HCT116 (cell line): ENCODE data around the gene CHST5. TPM values are rescaled to one million over a fixed set of nuclear protein-coding genes. Genes with fewer than 3 reads are reported as not detected.

Experiments
- ATAC-seq: fragments of 200-7000 bp; cut with Tn5 transposase; 2 replicates; pipeline ENCODE4 v1.9.1; 2020; ENCODE audit warnings: mild to moderate bottlenecking, moderate library complexity
- BruUV-seq: library from RNA; stranded (reverse); fragments of 400-500 nt; replicated peaks from 2 replicates; lab custom pipeline; 2021; lab: Mats Ljungman, UMichigan
- CTCF ChIA-PET: fragments of 300-600 bp; sonication (Branson Sonifier 250); formaldehyde crosslinking; loops from one replicate; lab custom pipeline; 2021; ENCODE audit warnings: antibody characterized with exemption; lab: Charles Lee
- POLR2A ChIA-PET: fragments of 300-600, 350-600 bp; sonication (Branson Sonifier 250); formaldehyde crosslinking; loops from one replicate; lab custom pipeline; 2021; ENCODE audit warnings: antibody characterized with exemption; lab: Charles Lee
- RAD21 ChIA-PET, 2 experiments: fragments of 300-600 bp; sonication (Branson Sonifier 250); formaldehyde crosslinking; loops; one replicate each; lab custom pipeline; 2023; ENCODE audit warnings: low total read pairs in 2 of 2; ENCODE audit not compliant: uncharacterized antibody in 2 of 2, unreplicated experiment in 2 of 2, low non-redundant PET in 1 of 2; lab: Charles Lee
- DNase-seq: peaks from one replicate; pipeline ENCODE4 v3.0.0-alpha.2; 2010; ENCODE audit warnings: low read depth, low spot score
- H2AFZ ChIP-seq: fragments of 200-600 bp; shearing (Covaris generic), sonication (generic); 2 replicates; pipeline ENCODE4 v1.6.1; 2017; ENCODE audit warnings: low read depth, mixed run types, mixed read lengths, antibody characterized with exemption, low read length; ENCODE audit not compliant: poor library complexity, severe bottlenecking
- H3K27ac ChIP-seq: 2 replicates; pipeline ENCODE4 v1.5.1; 2012; ENCODE audit warnings: low read depth, low read length
- H3K27me3 ChIP-seq: fragments of 200-600 bp; sonication (generic); 2 replicates; pipeline ENCODE4 v1.6.1; 2016; ENCODE audit warnings: mixed run types, low read length, mixed read lengths; ENCODE audit not compliant: insufficient read depth
- H3K36me3 ChIP-seq, 2 experiments: fragments of 200-500 bp in 1 of 2; fragments of 200-600 bp in 1 of 2; sonication (Bioruptor generic) in 1 of 2; sonication (generic) in 1 of 2; 2 replicates each; pipeline versions ENCODE4 v1.5.1 to v1.6.1; 2014 to 2016; ENCODE audit warnings: low read length in 2 of 2, inconsistent platforms in 1 of 2, mixed read lengths in 1 of 2, mixed run types in 1 of 2; ENCODE audit not compliant: insufficient read depth in 2 of 2, control insufficient read depth in 1 of 2
- H3K4me1 ChIP-seq, 2 experiments: fragments of 200-600 bp in 1 of 2; sonication (generic) in 1 of 2; 2 replicates each; pipeline versions ENCODE4 v1.5.1 to v1.6.1; 2012 to 2017; ENCODE audit warnings: low read length in 2 of 2, inconsistent platforms in 1 of 2, mild to moderate bottlenecking in 1 of 2, mixed read lengths in 1 of 2, mixed run types in 1 of 2, moderate library complexity in 1 of 2; ENCODE audit not compliant: insufficient read depth in 2 of 2, control insufficient read depth in 1 of 2
- H3K4me2 ChIP-seq: fragments of 200-600 bp; sonication (generic); 2 replicates; pipeline ENCODE4 v1.6.1; 2017; ENCODE audit warnings: mixed run types, low read length, mixed read lengths
- H3K4me3 ChIP-seq, 2 experiments: fragments of 200-600 bp in 1 of 2; sonication (generic) in 1 of 2; replicated peaks in 1 of 2; 2 replicates each; pipeline ENCODE4 v1.5.1; 2011 to 2016; ENCODE audit warnings: low read length in 2 of 2, control low read depth in 1 of 2, low read depth in 1 of 2, mild to moderate bottlenecking in 1 of 2, mixed read lengths in 1 of 2, mixed run types in 1 of 2
- H3K79me2 ChIP-seq: fragments of 200-600 bp; sonication (generic); 2 replicates; pipeline ENCODE4 v1.6.1; 2017; ENCODE audit warnings: mild to moderate bottlenecking, mixed run types, low read length, moderate library complexity, mixed read lengths; ENCODE audit not compliant: insufficient read depth
- H3K9ac ChIP-seq: fragments of 200-600 bp; sonication (generic); 2 replicates; pipeline ENCODE4 v1.6.1; 2016; ENCODE audit warnings: low read length, mixed read lengths
- H3K9me2 ChIP-seq: fragments of 200-600 bp; sonication (generic), shearing (Covaris generic); 2 replicates; pipeline ENCODE4 v1.6.1; 2017; ENCODE audit warnings: mixed run types, mild to moderate bottlenecking, moderate library complexity; ENCODE audit not compliant: insufficient read depth
- H3K9me3 ChIP-seq, 2 experiments: fragments of 200-500 bp in 1 of 2; fragments of 200-600 bp in 1 of 2; sonication (Bioruptor generic) in 1 of 2; sonication (generic) in 1 of 2; 2 replicates each; pipeline ENCODE4 v1.6.1; 2014 to 2017; ENCODE audit warnings: low read length in 2 of 2, mixed read lengths in 2 of 2, inconsistent platforms in 1 of 2, low read depth in 1 of 2, mild to moderate bottlenecking in 1 of 2, mixed run types in 1 of 2, moderate library complexity in 1 of 2; ENCODE audit not compliant: control insufficient read depth in 1 of 2, insufficient read depth in 1 of 2
- H4K20me1 ChIP-seq: fragments of 200-600 bp; sonication (generic), shearing (Covaris generic); 2 replicates; pipeline ENCODE4 v1.6.1; 2017; ENCODE audit warnings: mixed run types, mild to moderate bottlenecking, moderate library complexity; ENCODE audit not compliant: insufficient read depth
- ATF3 ChIP-seq: IDR thresholded peaks from 2 replicates; pipeline ENCODE4 v1.6.1; 2012
- CBX3 ChIP-seq: IDR thresholded peaks from 2 replicates; pipeline ENCODE4 v1.6.1; 2012; ENCODE audit warnings: low read depth
- CEBPB ChIP-seq: IDR thresholded peaks from 2 replicates; pipeline ENCODE4 v1.6.1; 2012; ENCODE audit warnings: low read depth
- EGR1 ChIP-seq: IDR thresholded peaks from 2 replicates; pipeline ENCODE4 v1.6.1; 2012; ENCODE audit warnings: low read depth
- FOSL1 ChIP-seq: IDR thresholded peaks from 2 replicates; pipeline ENCODE4 v1.6.1; 2012; ENCODE audit warnings: low read depth
- JUND ChIP-seq: IDR thresholded peaks from 2 replicates; pipeline ENCODE4 v1.6.1; 2012
- MAX ChIP-seq: IDR thresholded peaks from 2 replicates; pipeline ENCODE4 v1.6.1; 2012
- POLR2A ChIP-seq: IDR thresholded peaks from 2 replicates; pipeline ENCODE4 v1.7.0; 2011; ENCODE audit warnings: borderline replicate concordance; ENCODE audit not compliant: insufficient read depth, insufficient read length; ENCODE audit errors: extremely low read depth
- RAD21 ChIP-seq: IDR thresholded peaks from 2 replicates; pipeline ENCODE4 v1.6.1; 2012; ENCODE audit warnings: low read depth, mild to moderate bottlenecking
- ZFX ChIP-seq: fragments of 450-650 bp; IDR thresholded peaks from 2 replicates; pipeline ENCODE4 v1.6.1; 2017
- ZNF274 ChIP-seq: fragments of 200-500 bp; sonication (Bioruptor generic); IDR thresholded peaks from 2 replicates; pipeline ENCODE4 v1.6.1; 2014; ENCODE audit warnings: mild to moderate bottlenecking, low read depth, low read length, inconsistent platforms
- intact Hi-C: fragments of 100-400 bp; cut with micrococcal nuclease; formaldehyde crosslinking; loops from 2 replicates; pipeline ENCODE4 v1.10.0; 2022
- total RNA-seq: library from RNA; stranded (reverse); gene quantifications from one replicate; pipeline ENCODE4 v1.2.1, GENCODE V29; 2021; ENCODE audit not compliant: unreplicated experiment
- TF ChIP-seq, protein P1 (sequence below): IDR thresholded peaks from 2 replicates; pipeline ENCODE4 v1.6.1; 2011; ENCODE audit warnings: mild to moderate bottlenecking, low read length, moderate library complexity; ENCODE audit not compliant: insufficient replicate concordance; ENCODE audit errors: extremely low read depth
- TF ChIP-seq, protein P2 (sequence below): IDR thresholded peaks from 2 replicates; pipeline ENCODE4 v1.6.1; 2012; ENCODE audit warnings: low read depth

The CHST5 gene
- total RNA-seq, 1 experiment from 2014 or later = 0.32 TPM

DNA sequence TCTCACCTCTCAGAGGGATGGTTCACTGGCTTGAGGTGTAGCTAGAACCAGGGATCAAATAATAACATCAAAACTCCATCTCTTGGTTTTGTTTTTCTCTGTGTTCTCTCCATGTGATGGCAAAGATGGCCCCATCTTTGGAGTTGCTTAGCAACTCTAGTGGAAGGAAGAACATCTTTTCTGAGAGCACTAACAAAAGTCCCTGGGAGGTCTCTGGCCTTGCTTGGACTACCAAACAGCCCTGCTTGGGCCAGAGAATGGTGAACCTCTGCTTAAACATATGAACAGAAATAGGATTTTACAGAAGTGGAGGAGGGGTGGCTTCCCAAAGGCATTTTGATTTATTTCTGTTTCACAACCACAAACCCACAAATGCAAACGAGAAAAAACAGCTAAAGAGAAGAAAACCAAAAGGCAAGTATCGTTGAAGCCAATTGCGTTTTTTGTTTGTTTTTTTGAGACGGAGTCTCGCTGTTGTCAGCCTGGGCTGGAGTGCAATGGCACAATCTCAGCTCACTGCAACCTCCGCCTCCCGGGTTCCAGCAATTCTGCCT lies 43.5 kb upstream of the CHST5 start:
- CTCF ChIA-PET = no interaction called here
- no peak for ATAC-seq
- H3K9me2 ChIP-seq = no peaks in the 10 kb centered on the region
- H3K4me3 ChIP-seq = no peak overlapping the region
- BruUV-seq = no TSS peak
- H3K4me2 ChIP-seq = no peak overlapping the region
- no peak overlapping the region for H2AFZ ChIP-seq
- no peaks in the 10 kb centered on the region for H3K9me3 ChIP-seq
- DNase-seq = no peak
- intact Hi-C loops = no loop called here
- POLR2A ChIA-PET = no interaction called here
- H3K4me1 ChIP-seq = no peaks in the 10 kb centered on the region
- TF ChIP-seq POLR2A (no peak), RAD21 (no peak), FOSL1 (no peak), JUND (no peak), CEBPB (no peak)
- TF ChIP-seq, protein P1, sequence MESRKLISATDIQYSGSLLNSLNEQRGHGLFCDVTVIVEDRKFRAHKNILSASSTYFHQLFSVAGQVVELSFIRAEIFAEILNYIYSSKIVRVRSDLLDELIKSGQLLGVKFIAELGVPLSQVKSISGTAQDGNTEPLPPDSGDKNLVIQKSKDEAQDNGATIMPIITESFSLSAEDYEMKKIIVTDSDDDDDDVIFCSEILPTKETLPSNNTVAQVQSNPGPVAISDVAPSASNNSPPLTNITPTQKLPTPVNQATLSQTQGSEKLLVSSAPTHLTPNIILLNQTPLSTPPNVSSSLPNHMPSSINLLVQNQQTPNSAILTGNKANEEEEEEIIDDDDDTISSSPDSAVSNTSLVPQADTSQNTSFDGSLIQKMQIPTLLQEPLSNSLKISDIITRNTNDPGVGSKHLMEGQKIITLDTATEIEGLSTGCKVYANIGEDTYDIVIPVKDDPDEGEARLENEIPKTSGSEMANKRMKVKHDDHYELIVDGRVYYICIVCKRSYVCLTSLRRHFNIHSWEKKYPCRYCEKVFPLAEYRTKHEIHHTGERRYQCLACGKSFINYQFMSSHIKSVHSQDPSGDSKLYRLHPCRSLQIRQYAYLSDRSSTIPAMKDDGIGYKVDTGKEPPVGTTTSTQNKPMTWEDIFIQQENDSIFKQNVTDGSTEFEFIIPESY = no peak
- no peaks in the 10 kb centered on the region for H3K27me3 ChIP-seq
- H3K27ac ChIP-seq = no peak overlapping the region
- no peaks in the 10 kb centered on the region for H4K20me1 ChIP-seq
- RAD21 ChIA-PET = no interaction called here
- peaks cover 15 to 20% of the 10 kb centered on the region in 2 experiments; a peak in 3 of 4 replicates for H3K36me3 ChIP-seq
- H3K9ac ChIP-seq = no peak overlapping the region
- no peaks in the 10 kb centered on the region for H3K79me2 ChIP-seq

- DNase-seq (no peak), ATAC-seq (no peak)
- intact Hi-C loops = no loop called here
- BruUV-seq = no TSS peak
- no peaks in the 10 kb centered on the region for H3K9me3 ChIP-seq
- H3K9ac ChIP-seq = no peak overlapping the region
- ChIA-PET CTCF (no interaction called here), RAD21 (no interaction called here), POLR2A (no interaction called here)
- H3K36me3 ChIP-seq = peaks cover 17 to 23% of the 10 kb centered on the region in 2 experiments
- H3K27me3 ChIP-seq = no peaks in the 10 kb centered on the region
- no peak overlapping the region for H3K27ac ChIP-seq
- H3K4me3 ChIP-seq = no peak overlapping the region
- H4K20me1 ChIP-seq = no peaks in the 10 kb centered on the region
- H3K9me2 ChIP-seq = no peaks in the 10 kb centered on the region
- H3K79me2 ChIP-seq = no peaks in the 10 kb centered on the region
- no peaks in the 10 kb centered on the region for H3K4me1 ChIP-seq
- no peak overlapping the region for H3K4me2 ChIP-seq
- H2AFZ ChIP-seq = no peak overlapping the region
- TF ChIP-seq JUND (no peak), ZFX (no peak), MAX (no peak), CBX3 (no peak), EGR1 (no peak), POLR2A (no peak), ATF3 (no peak), ZNF274 (no peak), RAD21 (no peak)
- TF ChIP-seq, protein P2, sequence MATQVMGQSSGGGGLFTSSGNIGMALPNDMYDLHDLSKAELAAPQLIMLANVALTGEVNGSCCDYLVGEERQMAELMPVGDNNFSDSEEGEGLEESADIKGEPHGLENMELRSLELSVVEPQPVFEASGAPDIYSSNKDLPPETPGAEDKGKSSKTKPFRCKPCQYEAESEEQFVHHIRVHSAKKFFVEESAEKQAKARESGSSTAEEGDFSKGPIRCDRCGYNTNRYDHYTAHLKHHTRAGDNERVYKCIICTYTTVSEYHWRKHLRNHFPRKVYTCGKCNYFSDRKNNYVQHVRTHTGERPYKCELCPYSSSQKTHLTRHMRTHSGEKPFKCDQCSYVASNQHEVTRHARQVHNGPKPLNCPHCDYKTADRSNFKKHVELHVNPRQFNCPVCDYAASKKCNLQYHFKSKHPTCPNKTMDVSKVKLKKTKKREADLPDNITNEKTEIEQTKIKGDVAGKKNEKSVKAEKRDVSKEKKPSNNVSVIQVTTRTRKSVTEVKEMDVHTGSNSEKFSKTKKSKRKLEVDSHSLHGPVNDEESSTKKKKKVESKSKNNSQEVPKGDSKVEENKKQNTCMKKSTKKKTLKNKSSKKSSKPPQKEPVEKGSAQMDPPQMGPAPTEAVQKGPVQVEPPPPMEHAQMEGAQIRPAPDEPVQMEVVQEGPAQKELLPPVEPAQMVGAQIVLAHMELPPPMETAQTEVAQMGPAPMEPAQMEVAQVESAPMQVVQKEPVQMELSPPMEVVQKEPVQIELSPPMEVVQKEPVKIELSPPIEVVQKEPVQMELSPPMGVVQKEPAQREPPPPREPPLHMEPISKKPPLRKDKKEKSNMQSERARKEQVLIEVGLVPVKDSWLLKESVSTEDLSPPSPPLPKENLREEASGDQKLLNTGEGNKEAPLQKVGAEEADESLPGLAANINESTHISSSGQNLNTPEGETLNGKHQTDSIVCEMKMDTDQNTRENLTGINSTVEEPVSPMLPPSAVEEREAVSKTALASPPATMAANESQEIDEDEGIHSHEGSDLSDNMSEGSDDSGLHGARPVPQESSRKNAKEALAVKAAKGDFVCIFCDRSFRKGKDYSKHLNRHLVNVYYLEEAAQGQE = no peak
Observed at GRCh38 chr16:75578725-75579124, 42.8 kb upstream of the CHST5 start.
